Activated CD8-positive, alpha-beta T cell treated with anti-CD3 and anti-CD28 coated beads, Interleukin-2, amount 10 ng/mL, durations not matched to agents 7 days and 5 days (primary cell): ENCODE results near the gene BMPER. TPM values are rescaled to one million over a fixed set of nuclear protein-coding genes. Genes with fewer than 3 reads are reported as not detected.

Experiments used
- ATAC-seq: fragments of 150-1000 bp; cut with Tn5 transposase; one replicate; pipeline ENCODE4 v1.10.0; 2021; ENCODE audit warnings: moderate library complexity
- CTCF ChIA-PET: fragments of 350-600 bp; sonication (Branson Sonifier 250); formaldehyde crosslinking; loops from one replicate; lab custom pipeline; 2021; ENCODE audit warnings: antibody characterized with exemption; lab: Charles Lee
- POLR2A ChIA-PET: fragments of 350-600 bp; sonication (Branson Sonifier 250); formaldehyde crosslinking; loops from one replicate; lab custom pipeline; 2021; ENCODE audit warnings: antibody characterized with exemption; lab: Charles Lee
- DNase-seq: peaks from one replicate; pipeline ENCODE4 v3.0.0-alpha.2; 2020
- H3K27ac Mint-ChIP-seq: one replicate; pipeline ENCODE4 v1.8.0; 2021; ENCODE audit warnings: mild to moderate bottlenecking, mixed read lengths
- H3K27me3 Mint-ChIP-seq: one replicate; pipeline ENCODE4 v1.8.0; 2021; ENCODE audit warnings: low read depth, mixed read lengths
- H3K36me3 Mint-ChIP-seq: one replicate; pipeline ENCODE4 v1.8.0; 2021; ENCODE audit warnings: low read depth, mixed read lengths
- H3K4me1 Mint-ChIP-seq: one replicate; pipeline ENCODE4 v1.8.0; 2021; ENCODE audit warnings: low read depth, mixed read lengths
- H3K4me3 Mint-ChIP-seq: one replicate; pipeline ENCODE4 v1.8.0; 2021; ENCODE audit warnings: mild to moderate bottlenecking, mixed read lengths
- H3K9me3 Mint-ChIP-seq: one replicate; pipeline ENCODE4 v1.8.0; 2022; ENCODE audit warnings: mixed read lengths; ENCODE audit not compliant: insufficient read depth
- total RNA-seq, 2 experiments: library from RNA; stranded (reverse); gene quantifications; one replicate each; pipeline ENCODE4 v1.2.3, GENCODE V29; 2021

BMPER gene
- total RNA-seq, 2 experiments from 2014 or later: not detected

- CTCF ChIA-PET: no interaction called here
These were observed 138.3 kb downstream of the BMPER start for GRCh38 chr7:34043461-34044305.

GRCh38 chr7:34044306-34044643, 138.9 kb downstream of the BMPER start:
- no peaks in the 10 kb centered on the region for H3K9me3 Mint-ChIP-seq
- ChIA-PET CTCF (no interaction called here), POLR2A (no interaction called here)
- H3K4me3 Mint-ChIP-seq: no peak overlapping the region
- no peaks in the 10 kb centered on the region for H3K4me1 Mint-ChIP-seq
- no peak overlapping the region for H3K27ac Mint-ChIP-seq
- ATAC-seq (no peak), DNase-seq (no peak)
- H3K36me3 Mint-ChIP-seq: no peaks in the 10 kb centered on the region
- H3K27me3 Mint-ChIP-seq: no peaks in the 10 kb centered on the region

More at GRCh38 chr7:34043461-34044305, 138.3 kb downstream of the BMPER start:
- POLR2A ChIA-PET: no interaction called here
- no peak for DNase-seq
- no peaks in the 10 kb centered on the region for H3K4me1 Mint-ChIP-seq
- H3K27ac Mint-ChIP-seq: no peak overlapping the region
- no peaks in the 10 kb centered on the region for H3K27me3 Mint-ChIP-seq
- ATAC-seq: no peak
- H3K9me3 Mint-ChIP-seq: no peaks in the 10 kb centered on the region
- no peaks in the 10 kb centered on the region for H3K36me3 Mint-ChIP-seq
- H3K4me3 Mint-ChIP-seq: no peak overlapping the region

GRCh38 chr7:34044734-34045353, 139.5 kb downstream of the BMPER start:
- Mint-ChIP-seq H3K4me1 (no peaks in the 10 kb centered on the region), H3K36me3 (no peaks in the 10 kb centered on the region), H3K27me3 (no peaks in the 10 kb centered on the region), H3K27ac (no peak overlapping the region), H3K9me3 (no peaks in the 10 kb centered on the region), H3K4me3 (no peak overlapping the region)
- DNase-seq (no peak), ATAC-seq (no peak)
- CTCF ChIA-PET: no interaction called here
- POLR2A ChIA-PET: no interaction called here

GRCh38 chr7:34048445-34048844, 143.1 kb downstream of the BMPER start:
- ChIA-PET CTCF (no interaction called here), POLR2A (no interaction called here)
- Mint-ChIP-seq H3K36me3 (no peaks in the 10 kb centered on the region), H3K27me3 (no peaks in the 10 kb centered on the region), H3K4me3 (no peak overlapping the region), H3K27ac (no peak overlapping the region), H3K4me1 (no peaks in the 10 kb centered on the region), H3K9me3 (no peaks in the 10 kb centered on the region)
- DNase-seq (no peak), ATAC-seq (no peak)

GRCh38 chr7:34054075-34054474, 148.7 kb downstream of the BMPER start:
- POLR2A ChIA-PET: no interaction called here
- Mint-ChIP-seq H3K27ac (no peak overlapping the region), H3K27me3 (no peaks in the 10 kb centered on the region)

GRCh38 chr7:34057136-34057535, 151.8 kb downstream of the BMPER start:
- ChIA-PET CTCF (no interaction called here), POLR2A (no interaction called here)
- Mint-ChIP-seq H3K36me3 (no peaks in the 10 kb centered on the region), H3K27me3 (peaks cover 3% of the 10 kb centered on the region), H3K27ac (no peak overlapping the region), H3K4me1 (no peaks in the 10 kb centered on the region), H3K9me3 (no peaks in the 10 kb centered on the region), H3K4me3 (no peak overlapping the region)
- DNase-seq (no peak), ATAC-seq (no peak)

More at GRCh38 chr7:34054075-34054474, 148.7 kb downstream of the BMPER start:
- ATAC-seq: no peak
- Mint-ChIP-seq H3K9me3 (no peaks in the 10 kb centered on the region), H3K4me3 (no peak overlapping the region), H3K4me1 (no peaks in the 10 kb centered on the region), H3K36me3 (no peaks in the 10 kb centered on the region)
- CTCF ChIA-PET: no interaction called here
- DNase-seq: no peak

- ATAC-seq (no peak), DNase-seq (no peak)
- no peaks in the 10 kb centered on the region for H3K4me1 Mint-ChIP-seq
- no peaks in the 10 kb centered on the region for H3K36me3 Mint-ChIP-seq
- no peak overlapping the region for H3K27ac Mint-ChIP-seq
- H3K4me3 Mint-ChIP-seq: no peak overlapping the region
- ChIA-PET POLR2A (no interaction called here), CTCF (no interaction called here)
- no peaks in the 10 kb centered on the region for H3K9me3 Mint-ChIP-seq
- H3K27me3 Mint-ChIP-seq: peaks cover 3% of the 10 kb centered on the region
These were observed 152.6 kb downstream of the BMPER start for GRCh38 chr7:34057956-34058355.

- CTCF ChIA-PET: no interaction called here
These were observed 153.4 kb downstream of the BMPER start for GRCh38 chr7:34058801-34059135.

GRCh38 chr7:34059136-34059828, 153.9 kb downstream of the BMPER start:
- CTCF ChIA-PET: no interaction called here
- no peaks in the 10 kb centered on the region for H3K36me3 Mint-ChIP-seq
- no peak overlapping the region for H3K4me3 Mint-ChIP-seq
- POLR2A ChIA-PET: interaction anchor here (0.6 kb wide), 1 partner anchor 148 kb away, joined by 4 read pairs; no protein-coding TSS in a partner anchor
- no peaks in the 10 kb centered on the region for H3K4me1 Mint-ChIP-seq
- no peak for DNase-seq
- no peak overlapping the region for H3K27ac Mint-ChIP-seq
- no peaks in the 10 kb centered on the region for H3K9me3 Mint-ChIP-seq
- peaks cover 3% of the 10 kb centered on the region for H3K27me3 Mint-ChIP-seq
- no peak for ATAC-seq

More at GRCh38 chr7:34058801-34059135, 153.4 kb downstream of the BMPER start:
- Mint-ChIP-seq H3K36me3 (no peaks in the 10 kb centered on the region), H3K27ac (no peak overlapping the region), H3K27me3 (peaks cover 3% of the 10 kb centered on the region), H3K4me3 (no peak overlapping the region), H3K4me1 (no peaks in the 10 kb centered on the region), H3K9me3 (no peaks in the 10 kb centered on the region)
- DNase-seq (no peak), ATAC-seq (no peak)
- POLR2A ChIA-PET: no interaction called here

- Mint-ChIP-seq H3K36me3 (no peaks in the 10 kb centered on the region), H3K27me3 (peaks cover 3% of the 10 kb centered on the region), H3K9me3 (no peaks in the 10 kb centered on the region), H3K27ac (no peak overlapping the region), H3K4me1 (no peaks in the 10 kb centered on the region), H3K4me3 (no peak overlapping the region)
- ChIA-PET CTCF (no interaction called here), POLR2A (interaction anchor here (0.6 kb wide), 1 partner anchor 147 kb away, joined by 4 read pairs; no protein-coding TSS in a partner anchor)
- ATAC-seq (no peak), DNase-seq (no peak)
These were observed 155.0 kb downstream of the BMPER start for GRCh38 chr7:34060196-34060947.

GRCh38 chr7:34061149-34061548, 155.8 kb downstream of the BMPER start:
- DNase-seq: no peak
- POLR2A ChIA-PET: no interaction called here
- ATAC-seq: no peak
- peaks cover 3% of the 10 kb centered on the region for H3K27me3 Mint-ChIP-seq
- H3K36me3 Mint-ChIP-seq: no peaks in the 10 kb centered on the region
- no peaks in the 10 kb centered on the region for H3K9me3 Mint-ChIP-seq
- no peak overlapping the region for H3K4me3 Mint-ChIP-seq
- no peaks in the 10 kb centered on the region for H3K4me1 Mint-ChIP-seq
- CTCF ChIA-PET: no interaction called here
- no peak overlapping the region for H3K27ac Mint-ChIP-seq
